Measurements from ENCODE around the gene MYL3.

- TF ChIP-seq CTCF (conservative IDR thresholded peaks at IDR 0.05; ENCODE audit: low read depth in 2 of 2) (peak; percentile 40 to 45), POLR2AphosphoS5 (IDR thresholded peaks at IDR 0.05; ENCODE audit: low read depth) (no peak), ZNF462 (CRISPR knock-in tag; IDR thresholded peaks at IDR 0.05) (no peak), EZH2phosphoT487 (IDR thresholded peaks at IDR 0.05; ENCODE audit: unreplicated experiment) (no peak), EZH2 (IDR thresholded peaks at IDR 0.05; ENCODE audit: low read depth, unreplicated experiment) (no peak), JUNB (IDR thresholded peaks at IDR 0.05; ENCODE audit: unreplicated experiment) (no peak), CREB1 (CRISPR knock-in tag; IDR thresholded peaks at IDR 0.05; ENCODE audit: low read depth) (no peak), ZNF114 (CRISPR knock-in tag; IDR thresholded peaks at IDR 0.05) (no peak)
- TF ChIP-seq, protein P1, sequence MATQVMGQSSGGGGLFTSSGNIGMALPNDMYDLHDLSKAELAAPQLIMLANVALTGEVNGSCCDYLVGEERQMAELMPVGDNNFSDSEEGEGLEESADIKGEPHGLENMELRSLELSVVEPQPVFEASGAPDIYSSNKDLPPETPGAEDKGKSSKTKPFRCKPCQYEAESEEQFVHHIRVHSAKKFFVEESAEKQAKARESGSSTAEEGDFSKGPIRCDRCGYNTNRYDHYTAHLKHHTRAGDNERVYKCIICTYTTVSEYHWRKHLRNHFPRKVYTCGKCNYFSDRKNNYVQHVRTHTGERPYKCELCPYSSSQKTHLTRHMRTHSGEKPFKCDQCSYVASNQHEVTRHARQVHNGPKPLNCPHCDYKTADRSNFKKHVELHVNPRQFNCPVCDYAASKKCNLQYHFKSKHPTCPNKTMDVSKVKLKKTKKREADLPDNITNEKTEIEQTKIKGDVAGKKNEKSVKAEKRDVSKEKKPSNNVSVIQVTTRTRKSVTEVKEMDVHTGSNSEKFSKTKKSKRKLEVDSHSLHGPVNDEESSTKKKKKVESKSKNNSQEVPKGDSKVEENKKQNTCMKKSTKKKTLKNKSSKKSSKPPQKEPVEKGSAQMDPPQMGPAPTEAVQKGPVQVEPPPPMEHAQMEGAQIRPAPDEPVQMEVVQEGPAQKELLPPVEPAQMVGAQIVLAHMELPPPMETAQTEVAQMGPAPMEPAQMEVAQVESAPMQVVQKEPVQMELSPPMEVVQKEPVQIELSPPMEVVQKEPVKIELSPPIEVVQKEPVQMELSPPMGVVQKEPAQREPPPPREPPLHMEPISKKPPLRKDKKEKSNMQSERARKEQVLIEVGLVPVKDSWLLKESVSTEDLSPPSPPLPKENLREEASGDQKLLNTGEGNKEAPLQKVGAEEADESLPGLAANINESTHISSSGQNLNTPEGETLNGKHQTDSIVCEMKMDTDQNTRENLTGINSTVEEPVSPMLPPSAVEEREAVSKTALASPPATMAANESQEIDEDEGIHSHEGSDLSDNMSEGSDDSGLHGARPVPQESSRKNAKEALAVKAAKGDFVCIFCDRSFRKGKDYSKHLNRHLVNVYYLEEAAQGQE (IDR thresholded peaks at IDR 0.05; ENCODE audit: unreplicated experiment), result no peak
These were observed 34.6 kb upstream of the MYL3 start for GRCh38 chr3:46897829-46898320.
